ENCODE measurements around the gene NADK. TPM values are rescaled to one million over a fixed set of nuclear protein-coding genes. Genes with fewer than 3 reads are reported as not detected.

Gene NADK
- total RNA-seq, 1 donor from 2014 or later: 122 TPM

- intact Hi-C loops (cut with micrococcal nuclease): no loop called here
- H3K4me1 Mint-ChIP-seq: peaks cover 9% of the 10 kb centered on the region
- TF ChIP-seq, protein P1, sequence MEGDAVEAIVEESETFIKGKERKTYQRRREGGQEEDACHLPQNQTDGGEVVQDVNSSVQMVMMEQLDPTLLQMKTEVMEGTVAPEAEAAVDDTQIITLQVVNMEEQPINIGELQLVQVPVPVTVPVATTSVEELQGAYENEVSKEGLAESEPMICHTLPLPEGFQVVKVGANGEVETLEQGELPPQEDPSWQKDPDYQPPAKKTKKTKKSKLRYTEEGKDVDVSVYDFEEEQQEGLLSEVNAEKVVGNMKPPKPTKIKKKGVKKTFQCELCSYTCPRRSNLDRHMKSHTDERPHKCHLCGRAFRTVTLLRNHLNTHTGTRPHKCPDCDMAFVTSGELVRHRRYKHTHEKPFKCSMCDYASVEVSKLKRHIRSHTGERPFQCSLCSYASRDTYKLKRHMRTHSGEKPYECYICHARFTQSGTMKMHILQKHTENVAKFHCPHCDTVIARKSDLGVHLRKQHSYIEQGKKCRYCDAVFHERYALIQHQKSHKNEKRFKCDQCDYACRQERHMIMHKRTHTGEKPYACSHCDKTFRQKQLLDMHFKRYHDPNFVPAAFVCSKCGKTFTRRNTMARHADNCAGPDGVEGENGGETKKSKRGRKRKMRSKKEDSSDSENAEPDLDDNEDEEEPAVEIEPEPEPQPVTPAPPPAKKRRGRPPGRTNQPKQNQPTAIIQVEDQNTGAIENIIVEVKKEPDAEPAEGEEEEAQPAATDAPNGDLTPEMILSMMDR (IDR thresholded peaks at IDR 0.05): no peak
- no peak for DNase-seq
- ATAC-seq (ENCODE audit: low read depth): no peak
- H3K27me3 Mint-ChIP-seq: no peaks in the 10 kb centered on the region
- POLR2A ChIA-PET: interaction anchor here (0.6 to 0.8 kb wide), 3 partner anchors 16 to 85 kb away, joined by 3 to 5 read pairs (median 5); no protein-coding TSS in a partner anchor
- H3K36me3 Mint-ChIP-seq (ENCODE audit: low read depth): peaks cover 55% of the 10 kb centered on the region
- H3K9me3 Mint-ChIP-seq: no peaks in the 10 kb centered on the region
- H3K4me3 Mint-ChIP-seq: no peak overlapping the region
- no peak overlapping the region for H3K27ac Mint-ChIP-seq
- CTCF ChIA-PET: interaction anchor here (0.6 kb wide), 1 partner anchor 138 kb away, joined by 4 read pairs; no protein-coding TSS in a partner anchor
Measured at GRCh38 chr1:1806890-1807289, 28.6 kb upstream of the NADK start.

DNA sequence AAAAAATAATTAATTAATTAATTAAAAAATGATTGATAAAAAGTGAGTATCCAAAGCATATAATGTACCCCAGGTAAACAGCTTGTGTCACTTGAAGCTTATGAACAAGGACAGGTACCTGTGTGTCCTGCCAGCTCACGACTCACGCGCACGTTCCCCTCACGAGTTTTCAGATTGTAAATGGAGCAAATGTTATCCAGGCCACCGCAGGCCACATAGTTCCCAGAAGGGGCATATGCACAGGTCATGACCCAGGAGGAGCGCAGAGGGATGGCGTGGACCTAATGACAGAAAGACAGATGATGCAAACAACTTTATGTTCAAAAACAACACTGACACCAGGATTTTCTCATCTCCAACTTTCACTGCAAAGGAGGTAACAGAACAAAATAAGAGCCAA lies 26.0 kb upstream of the NADK start:
- Mint-ChIP-seq H3K4me1 (peaks cover 34% of the 10 kb centered on the region), H3K4me3 (no peak overlapping the region), H3K27me3 (no peaks in the 10 kb centered on the region), H3K9me3 (no peaks in the 10 kb centered on the region), H3K36me3 (ENCODE audit: low read depth) (peaks cover 71% of the 10 kb centered on the region), H3K27ac (peak overlapping the region; percentile 13)
- ChIA-PET POLR2A (no interaction called here), CTCF (interaction anchor here (0.8 to 1.0 kb wide), 2 partner anchors 9 to 102 kb away, joined by 4 read pairs; no protein-coding TSS in a partner anchor)
- intact Hi-C loops (cut with micrococcal nuclease): no loop called here
- no peak for DNase-seq
- ATAC-seq (ENCODE audit: low read depth): no peak
- TF ChIP-seq, protein P1 (IDR thresholded peaks at IDR 0.05): no peak

GRCh38 chr1:1802871-1803270 lies 24.6 kb upstream of the NADK start:
- Mint-ChIP-seq H3K27ac (peak overlapping the region; percentile 25), H3K4me3 (no peak overlapping the region), H3K4me1 (peaks cover 43% of the 10 kb centered on the region), H3K9me3 (no peaks in the 10 kb centered on the region), H3K36me3 (ENCODE audit: low read depth) (peaks cover 75% of the 10 kb centered on the region), H3K27me3 (no peaks in the 10 kb centered on the region)
- POLR2A ChIA-PET: interaction anchor here (0.8 kb wide), 1 partner anchor 27 kb away, joined by 5 read pairs; no protein-coding TSS in a partner anchor
- CTCF ChIA-PET: no interaction called here
- ATAC-seq (ENCODE audit: low read depth) (no peak), DNase-seq (no peak)
- TF ChIP-seq, protein P1 (IDR thresholded peaks at IDR 0.05): no peak
- intact Hi-C loops (cut with micrococcal nuclease): no loop called here

GRCh38 chr1:1799716-1800115 lies 21.4 kb upstream of the NADK start:
- TF ChIP-seq, protein P1 (IDR thresholded peaks at IDR 0.05): no peak
- no peak overlapping the region for H3K4me3 Mint-ChIP-seq

DNA sequence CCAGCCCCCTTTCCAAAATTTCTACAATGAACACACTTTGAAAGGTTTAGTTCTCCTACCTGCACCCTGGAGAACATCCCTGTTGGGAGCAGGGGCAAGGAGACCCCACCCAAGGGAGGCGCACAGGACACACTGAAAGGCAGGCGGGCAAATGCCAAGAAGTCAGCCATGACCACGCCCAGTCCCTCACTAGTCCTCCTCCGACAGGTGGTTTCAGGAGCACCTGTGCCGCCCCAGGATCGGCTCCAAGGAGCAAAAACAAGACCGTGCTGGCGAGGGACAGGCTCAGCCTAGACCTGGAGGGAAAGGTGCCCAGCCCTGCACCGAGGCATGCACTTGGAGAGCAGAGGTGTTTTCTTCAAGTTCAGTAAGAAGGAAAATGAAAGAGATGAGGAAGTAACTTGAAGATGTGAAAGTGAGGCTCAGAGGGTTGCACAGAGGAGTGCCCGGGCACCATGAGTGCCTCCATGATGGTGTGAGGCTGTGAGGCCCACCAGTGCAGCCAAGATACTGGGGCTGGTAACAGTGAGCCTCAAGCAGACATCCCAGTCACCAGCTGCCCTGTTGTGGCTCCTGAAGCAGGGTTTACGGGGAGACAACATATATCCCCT lies 19.6 kb upstream of the NADK start:
- POLR2A ChIA-PET: interaction anchor here (0.6 to 1.0 kb wide), 3 partner anchors 15 to 108 kb away, joined by 3 to 5 read pairs (median 4); no protein-coding TSS in a partner anchor
- Mint-ChIP-seq H3K27me3 (no peaks in the 10 kb centered on the region), H3K36me3 (ENCODE audit: low read depth) (peaks cover 84% of the 10 kb centered on the region), H3K4me3 (peak overlapping the region; percentile 33), H3K9me3 (no peaks in the 10 kb centered on the region), H3K27ac (peak overlapping the region; percentile 77), H3K4me1 (peaks cover 60% of the 10 kb centered on the region)
- CTCF ChIA-PET: interaction anchor here (1.0 to 1.6 kb wide), 3 partner anchors 9 to 108 kb away, joined by 3 read pairs; no protein-coding TSS in a partner anchor
- intact Hi-C loops (cut with micrococcal nuclease): loop anchor here (1.0 to 5.0 kb wide), 3 partner anchors 19 to 109 kb away; no protein-coding TSS in a partner anchor
- TF ChIP-seq, protein P1 (IDR thresholded peaks at IDR 0.05): no peak
- DNase-seq (no peak), ATAC-seq (ENCODE audit: low read depth) (peak; percentile 92)

More at GRCh38 chr1:1799716-1800115, 21.4 kb upstream of the NADK start:
- no peaks in the 10 kb centered on the region for H3K27me3 Mint-ChIP-seq
- peak overlapping the region; percentile 75 for H3K27ac Mint-ChIP-seq
- CTCF ChIA-PET: interaction anchor here (1.6 kb wide), 1 partner anchor 106 kb away, joined by 3 read pairs; no protein-coding TSS in a partner anchor
- no peaks in the 10 kb centered on the region for H3K9me3 Mint-ChIP-seq
- intact Hi-C loops (cut with micrococcal nuclease): loop anchor here (5.0 kb wide), 2 partner anchors 33 to 108 kb away; no protein-coding TSS in a partner anchor
- POLR2A ChIA-PET: interaction anchor here (0.7 kb wide), 1 partner anchor 98 kb away, joined by 3 read pairs; no protein-coding TSS in a partner anchor
- DNase-seq (no peak), ATAC-seq (ENCODE audit: low read depth) (no peak)
- peaks cover 79% of the 10 kb centered on the region for H3K36me3 Mint-ChIP-seq (ENCODE audit: low read depth)
- peaks cover 61% of the 10 kb centered on the region for H3K4me1 Mint-ChIP-seq
